ENCODE results near the gene SNRPD3.
"Not testable (repeated sequence)": the region's sequence is repeated elsewhere in the genome, so short reads cannot be mapped to it uniquely, and the experiment has no call there.

Gene SNRPD3

DNA sequence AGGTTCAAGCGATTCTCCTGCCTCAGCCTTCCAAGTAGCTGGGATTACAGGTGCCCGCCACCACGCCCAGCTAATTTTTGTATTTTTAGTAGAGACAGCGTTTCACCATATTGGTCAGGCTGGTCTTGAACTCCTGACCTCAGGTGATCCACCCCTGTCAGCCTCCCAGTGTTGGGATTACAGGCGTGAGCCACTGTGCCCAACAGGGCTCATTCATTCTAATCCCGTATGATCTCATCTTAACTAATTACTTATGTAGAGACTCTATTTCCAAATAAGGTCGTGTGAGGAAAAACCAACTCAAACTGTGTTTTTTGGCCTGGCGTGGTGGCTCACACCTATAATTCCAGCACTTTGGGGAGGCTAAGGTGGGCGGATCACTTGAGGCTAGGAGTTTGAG, 41.3 kb downstream of the SNRPD3 start:
- H3K4ac ChIP-seq (ENCODE audit: low read length); H3K14ac ChIP-seq (ENCODE audit: low read length); H3K4me3 ChIP-seq (ENCODE audit: low read length in 2 of 2); DNase-seq (ENCODE audit: low spot score); H3K27me3 ChIP-seq (ENCODE audit: control insufficient read depth in 3 of 3, insufficient read depth in 3 of 3, low read depth in 1 of 3, low read length in 3 of 3); H2AFZ ChIP-seq (ENCODE audit: low read length); H3K9ac ChIP-seq (ENCODE audit: low read depth, low read length, poor library complexity); H3K79me1 ChIP-seq (ENCODE audit: low read depth, low read length); H3K23ac ChIP-seq (ENCODE audit: low read depth, low read length, poor library complexity); H3K36me3 ChIP-seq (replicated peaks in 1 of 2; ENCODE audit: control insufficient read depth in 2 of 2, insufficient read depth in 2 of 2, low read length in 2 of 2); H4K8ac ChIP-seq (ENCODE audit: low read depth, low read length); H2BK5ac ChIP-seq (ENCODE audit: low read length); H2AK5ac ChIP-seq (ENCODE audit: low read depth, low read length); H2BK120ac ChIP-seq (ENCODE audit: low read depth, low read length); H3K18ac ChIP-seq (ENCODE audit: low read length); H4K91ac ChIP-seq (ENCODE audit: low read depth, low read length, poor library complexity); H3K9me3 ChIP-seq (replicated peaks in 1 of 2; ENCODE audit: control insufficient read depth in 2 of 2, insufficient read depth in 1 of 2, low read depth in 1 of 2, low read length in 2 of 2); H3K27ac ChIP-seq (replicated peaks; ENCODE audit: low read length); H3K4me2 ChIP-seq (ENCODE audit: insufficient read depth, low read length, poor library complexity, severe bottlenecking); H2BK15ac ChIP-seq (ENCODE audit: low read length); H2BK12ac ChIP-seq (ENCODE audit: low read length): not testable (repeated sequence)
- peaks cover 7 to 18% of the 10 kb centered on the region in 2 donors for H3K4me1 ChIP-seq (ENCODE audit: control insufficient read depth in 2 of 2, insufficient read depth in 1 of 2, low read depth in 1 of 2, low read length in 2 of 2)
- WGBS, 2 donors (ENCODE audit: extremely low coverage in 2 of 2, insufficient read length in 2 of 2, insufficient replicate concordance in 1 of 2): no CpG with 5 or more reads among the region's 9 CpGs

DNA sequence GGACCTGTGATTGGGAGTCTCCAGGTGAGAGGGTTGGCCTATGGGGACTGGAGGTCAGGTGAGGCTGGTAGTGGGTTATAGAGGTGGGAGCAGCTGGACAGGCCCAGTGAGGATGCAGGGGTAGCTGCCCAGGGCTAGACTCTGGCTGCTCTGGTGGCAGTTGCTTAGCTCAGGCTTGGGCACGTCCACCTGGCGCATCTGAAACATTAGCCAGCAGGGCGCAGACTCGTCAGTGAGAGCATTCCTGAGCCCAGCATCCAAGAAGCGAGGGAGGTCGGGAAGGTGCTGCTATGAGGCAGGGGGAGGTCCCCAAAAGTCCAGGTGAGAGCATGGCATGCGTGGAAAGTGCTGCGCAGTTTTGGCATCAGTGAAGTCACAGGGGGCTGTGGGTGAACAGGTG, 43.7 kb downstream of the SNRPD3 start:
- Histone ChIP-seq H2AFZ (ENCODE audit: low read length) (no peak overlapping the region), H3K79me1 (ENCODE audit: low read depth, low read length) (no peaks in the 10 kb centered on the region), H3K4ac (ENCODE audit: low read length) (no peak overlapping the region), H3K9me3 (replicated peaks in 1 of 2; ENCODE audit: control insufficient read depth in 2 of 2, insufficient read depth in 1 of 2, low read depth in 1 of 2, low read length in 2 of 2) (no peaks in the 10 kb centered on the region), H2BK15ac (ENCODE audit: low read length) (peak overlapping the region; percentile 20), H2BK12ac (ENCODE audit: low read length) (peak overlapping the region; percentile 7), H3K14ac (ENCODE audit: low read length) (no peak overlapping the region), H2AK5ac (ENCODE audit: low read depth, low read length) (no peak overlapping the region), H3K9ac (ENCODE audit: low read depth, low read length, poor library complexity) (peak overlapping the region; percentile 63), H2BK5ac (ENCODE audit: low read length) (no peak overlapping the region), H3K4me1 (ENCODE audit: control insufficient read depth in 2 of 2, insufficient read depth in 1 of 2, low read depth in 1 of 2, low read length in 2 of 2) (peaks cover 5 to 9% of the 10 kb centered on the region in 2 donors), H3K4me3 (ENCODE audit: low read length in 2 of 2) (peak overlapping the region in 1 of 2 donors; percentile 25), H3K27me3 (ENCODE audit: control insufficient read depth in 3 of 3, insufficient read depth in 3 of 3, low read depth in 1 of 3, low read length in 3 of 3) (peaks cover 0 to 2% (median 0%) of the 10 kb centered on the region in 3 experiments), H2BK120ac (ENCODE audit: low read depth, low read length) (no peak overlapping the region), H3K23ac (ENCODE audit: low read depth, low read length, poor library complexity) (no peak overlapping the region), H3K27ac (replicated peaks; ENCODE audit: low read length) (no peak overlapping the region), H3K36me3 (replicated peaks in 1 of 2; ENCODE audit: control insufficient read depth in 2 of 2, insufficient read depth in 2 of 2, low read length in 2 of 2) (no peaks in the 10 kb centered on the region), H3K4me2 (ENCODE audit: insufficient read depth, low read length, poor library complexity, severe bottlenecking) (no peak overlapping the region), H4K91ac (ENCODE audit: low read depth, low read length, poor library complexity) (no peak overlapping the region), H3K18ac (ENCODE audit: low read length) (no peak overlapping the region), H4K8ac (ENCODE audit: low read depth, low read length) (no peak overlapping the region)
- WGBS, 2 donors (ENCODE audit: extremely low coverage in 2 of 2, insufficient read length in 2 of 2, insufficient replicate concordance in 1 of 2): no CpG with 5 or more reads among the region's 8 CpGs
- DNase-seq (ENCODE audit: low spot score): no peak

DNA sequence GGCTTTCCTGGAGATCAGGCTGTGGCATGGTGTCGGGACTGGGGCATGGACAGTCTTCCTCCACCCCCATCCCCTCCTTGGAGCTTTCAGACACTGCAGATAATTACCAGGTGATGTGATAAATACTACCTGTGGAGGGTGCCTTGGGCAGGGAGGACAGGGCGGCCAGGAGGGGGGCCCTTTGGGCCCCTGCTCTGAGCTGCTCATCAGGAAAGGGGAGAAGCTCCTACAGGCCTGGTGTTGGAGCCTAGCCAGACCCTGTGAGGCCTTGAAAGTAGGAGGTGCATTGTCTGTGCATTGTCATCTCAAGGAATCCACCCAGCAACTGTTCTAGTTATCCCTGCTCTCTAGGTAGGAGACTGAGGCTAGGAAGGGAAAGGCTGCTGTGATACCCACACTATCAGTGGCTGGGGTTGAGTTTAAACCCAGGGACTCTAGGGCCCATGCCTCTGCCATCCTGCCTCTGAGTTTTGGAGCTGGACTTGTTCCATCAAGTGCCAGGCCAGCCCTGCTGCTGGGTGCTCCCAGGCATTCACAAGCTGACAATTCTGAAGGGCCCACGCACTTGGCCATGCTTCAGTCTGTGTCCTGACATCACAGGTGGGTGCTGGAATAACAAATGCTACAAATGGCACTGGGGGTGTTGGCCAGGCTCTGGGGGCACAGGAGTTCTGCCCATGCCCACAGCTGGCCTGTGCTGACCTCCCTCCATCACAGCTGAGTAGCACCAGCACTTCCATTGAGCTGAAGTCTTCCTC, 44.3 kb downstream of the SNRPD3 start:
- H4K91ac ChIP-seq (ENCODE audit: low read depth, low read length, poor library complexity); H3K18ac ChIP-seq (ENCODE audit: low read length); H2BK5ac ChIP-seq (ENCODE audit: low read length); H3K27me3 ChIP-seq (ENCODE audit: control insufficient read depth in 3 of 3, insufficient read depth in 3 of 3, low read depth in 1 of 3, low read length in 3 of 3); H3K27ac ChIP-seq (replicated peaks; ENCODE audit: low read length); H3K4me1 ChIP-seq (ENCODE audit: control insufficient read depth in 2 of 2, insufficient read depth in 1 of 2, low read depth in 1 of 2, low read length in 2 of 2); H2BK120ac ChIP-seq (ENCODE audit: low read depth, low read length); H3K4me3 ChIP-seq (ENCODE audit: low read length in 2 of 2); H3K9ac ChIP-seq (ENCODE audit: low read depth, low read length, poor library complexity); H3K4me2 ChIP-seq (ENCODE audit: insufficient read depth, low read length, poor library complexity, severe bottlenecking); H2BK15ac ChIP-seq (ENCODE audit: low read length); H3K23ac ChIP-seq (ENCODE audit: low read depth, low read length, poor library complexity); H3K79me1 ChIP-seq (ENCODE audit: low read depth, low read length); H4K8ac ChIP-seq (ENCODE audit: low read depth, low read length); H3K36me3 ChIP-seq (replicated peaks in 1 of 2; ENCODE audit: control insufficient read depth in 2 of 2, insufficient read depth in 2 of 2, low read length in 2 of 2); H3K4ac ChIP-seq (ENCODE audit: low read length); H2AFZ ChIP-seq (ENCODE audit: low read length); DNase-seq (ENCODE audit: low spot score); H3K9me3 ChIP-seq (replicated peaks in 1 of 2; ENCODE audit: control insufficient read depth in 2 of 2, insufficient read depth in 1 of 2, low read depth in 1 of 2, low read length in 2 of 2): not testable (repeated sequence)
- H2AK5ac ChIP-seq (ENCODE audit: low read depth, low read length): peak overlapping the region; percentile 61
- no CpG with 5 or more reads among the region's 3 CpGs for WGBS, 2 donors (ENCODE audit: extremely low coverage in 2 of 2, insufficient read length in 2 of 2, insufficient replicate concordance in 1 of 2)
- peak overlapping the region; percentile 5 for H3K14ac ChIP-seq (ENCODE audit: low read length)
- H2BK12ac ChIP-seq (ENCODE audit: low read length): peak overlapping the region; percentile 7

DNA sequence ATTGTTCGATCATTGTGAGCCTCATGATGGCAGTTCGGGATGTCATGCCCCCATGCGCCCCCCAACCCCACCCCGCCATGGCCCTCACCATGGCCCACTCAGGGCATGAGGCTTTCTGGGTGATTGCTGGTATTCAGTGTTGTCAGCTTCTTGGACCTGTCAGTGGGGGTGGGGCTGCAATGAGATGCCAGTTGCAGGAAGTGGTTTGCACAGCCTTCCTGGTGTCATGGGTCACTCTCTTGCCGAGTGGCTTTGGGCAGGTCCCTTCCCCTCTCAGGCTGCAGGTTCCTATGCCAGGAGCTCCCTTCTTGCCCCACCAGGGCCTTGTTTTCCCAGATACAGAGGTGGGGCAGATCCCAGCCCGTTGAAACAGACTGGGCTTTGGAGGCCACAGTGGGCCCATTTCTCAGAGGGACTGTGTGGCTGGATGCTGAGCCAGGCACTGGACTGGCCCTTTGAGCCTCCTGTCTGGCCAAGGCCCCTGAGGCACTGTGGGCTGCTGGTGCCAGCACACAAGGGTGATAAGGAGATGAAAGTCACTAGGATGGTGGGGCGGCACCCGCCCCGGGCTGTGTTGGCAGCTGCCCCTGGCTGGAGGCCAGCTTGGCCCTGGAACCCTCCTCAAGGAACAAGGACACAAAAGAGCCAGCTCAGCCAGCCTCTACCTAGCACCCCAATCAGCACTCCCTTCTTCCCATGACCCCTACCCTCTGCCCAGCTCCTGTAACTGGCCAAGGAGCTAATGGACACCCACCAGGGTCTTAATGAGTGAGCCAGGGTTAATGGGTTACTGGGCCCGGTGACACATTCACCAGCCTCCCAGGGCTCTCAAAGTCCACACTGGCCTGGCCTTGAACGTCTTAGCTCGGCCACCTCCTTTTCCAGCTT, 45.7 kb downstream of the SNRPD3 start:
- H3K4me1 ChIP-seq (ENCODE audit: control insufficient read depth in 2 of 2, insufficient read depth in 1 of 2, low read depth in 1 of 2, low read length in 2 of 2): peaks cover 2 to 8% of the 10 kb centered on the region in 2 donors
- no peak overlapping the region for H3K4me3 ChIP-seq (ENCODE audit: low read length in 2 of 2)
- peak overlapping the region; percentile 82 for H2BK12ac ChIP-seq (ENCODE audit: low read length)
- H2BK5ac ChIP-seq (ENCODE audit: low read length): no peak overlapping the region
- H2BK15ac ChIP-seq (ENCODE audit: low read length): no peak overlapping the region
- no peak for DNase-seq (ENCODE audit: low spot score)
- H3K4ac ChIP-seq (ENCODE audit: low read length): no peak overlapping the region
- H3K4me2 ChIP-seq (ENCODE audit: insufficient read depth, low read length, poor library complexity, severe bottlenecking): no peak overlapping the region
- no peaks in the 10 kb centered on the region for H3K79me1 ChIP-seq (ENCODE audit: low read depth, low read length)
- peak overlapping the region; percentile 91 for H2AK5ac ChIP-seq (ENCODE audit: low read depth, low read length)
- no peak overlapping the region for H3K27ac ChIP-seq (replicated peaks; ENCODE audit: low read length)
- no peak overlapping the region for H2BK120ac ChIP-seq (ENCODE audit: low read depth, low read length)
- H3K27me3 ChIP-seq (ENCODE audit: control insufficient read depth in 3 of 3, insufficient read depth in 3 of 3, low read depth in 1 of 3, low read length in 3 of 3): no peaks in the 10 kb centered on the region
- H2AFZ ChIP-seq (ENCODE audit: low read length): no peak overlapping the region
- no peak overlapping the region for H3K23ac ChIP-seq (ENCODE audit: low read depth, low read length, poor library complexity)
- H4K8ac ChIP-seq (ENCODE audit: low read depth, low read length): no peak overlapping the region
- no peaks in the 10 kb centered on the region for H3K36me3 ChIP-seq (replicated peaks in 1 of 2; ENCODE audit: control insufficient read depth in 2 of 2, insufficient read depth in 2 of 2, low read length in 2 of 2)
- H4K91ac ChIP-seq (ENCODE audit: low read depth, low read length, poor library complexity): no peak overlapping the region
- H3K9me3 ChIP-seq (replicated peaks in 1 of 2; ENCODE audit: control insufficient read depth in 2 of 2, insufficient read depth in 1 of 2, low read depth in 1 of 2, low read length in 2 of 2): no peaks in the 10 kb centered on the region
- WGBS, 2 donors (ENCODE audit: extremely low coverage in 2 of 2, insufficient read length in 2 of 2, insufficient replicate concordance in 1 of 2): no CpG with 5 or more reads among the region's 12 CpGs
- H3K14ac ChIP-seq (ENCODE audit: low read length): no peak overlapping the region
- no peak overlapping the region for H3K18ac ChIP-seq (ENCODE audit: low read length)
- no peak overlapping the region for H3K9ac ChIP-seq (ENCODE audit: low read depth, low read length, poor library complexity)
